ENCODE data around the gene CLDN7.

Gene CLDN7

DNA sequence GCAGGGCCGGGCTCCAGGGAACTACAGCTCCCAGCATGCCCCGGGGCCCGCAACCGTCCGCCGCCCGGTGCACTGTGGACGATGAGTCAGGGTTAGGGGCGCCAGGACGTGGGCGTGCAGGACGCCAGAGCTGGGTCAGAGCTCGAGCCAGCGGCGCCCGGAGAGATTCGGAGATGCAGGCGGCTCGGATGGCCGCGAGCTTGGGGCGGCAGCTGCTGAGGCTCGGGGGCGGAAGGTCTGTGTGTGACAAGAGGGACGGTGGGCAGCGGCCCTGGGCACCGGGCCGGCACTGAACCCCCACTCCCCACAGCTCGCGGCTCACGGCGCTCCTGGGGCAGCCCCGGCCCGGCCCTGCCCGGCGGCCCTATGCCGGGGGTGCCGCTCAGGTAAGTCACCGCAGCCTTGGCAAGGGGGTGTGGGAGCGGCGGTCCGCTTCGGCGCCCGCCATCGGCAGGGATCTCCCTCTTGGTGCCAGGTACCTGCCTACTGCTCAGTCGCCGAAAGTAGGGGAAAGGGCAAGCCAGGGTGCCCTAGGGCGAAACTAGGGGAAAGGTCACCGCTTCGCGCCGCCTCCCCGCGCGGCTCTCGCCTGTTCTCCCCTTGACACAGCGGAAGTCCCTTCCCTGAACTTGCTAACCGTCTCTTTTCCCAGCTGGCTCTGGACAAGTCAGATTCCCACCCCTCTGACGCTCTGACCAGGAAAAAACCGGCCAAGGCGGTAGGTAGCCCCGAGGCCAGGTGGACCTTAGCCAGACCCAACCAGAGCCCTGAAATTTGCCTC lies 42.3 kb downstream of the CLDN7 start, which contains the start of the genes ACADVL and DLG4:
TSS of gene ACADVL (plus strand) at position 127 of the 781 bp plus-strand sequence. CDS start at position 174, 47 bp downstream.
TSS of gene DLG4 (minus strand) at position 25 of the 781 bp plus-strand sequence.
- DNase-seq (ENCODE audit: low read depth in 2 of 2), result peak; percentile 49 to 78

DNA sequence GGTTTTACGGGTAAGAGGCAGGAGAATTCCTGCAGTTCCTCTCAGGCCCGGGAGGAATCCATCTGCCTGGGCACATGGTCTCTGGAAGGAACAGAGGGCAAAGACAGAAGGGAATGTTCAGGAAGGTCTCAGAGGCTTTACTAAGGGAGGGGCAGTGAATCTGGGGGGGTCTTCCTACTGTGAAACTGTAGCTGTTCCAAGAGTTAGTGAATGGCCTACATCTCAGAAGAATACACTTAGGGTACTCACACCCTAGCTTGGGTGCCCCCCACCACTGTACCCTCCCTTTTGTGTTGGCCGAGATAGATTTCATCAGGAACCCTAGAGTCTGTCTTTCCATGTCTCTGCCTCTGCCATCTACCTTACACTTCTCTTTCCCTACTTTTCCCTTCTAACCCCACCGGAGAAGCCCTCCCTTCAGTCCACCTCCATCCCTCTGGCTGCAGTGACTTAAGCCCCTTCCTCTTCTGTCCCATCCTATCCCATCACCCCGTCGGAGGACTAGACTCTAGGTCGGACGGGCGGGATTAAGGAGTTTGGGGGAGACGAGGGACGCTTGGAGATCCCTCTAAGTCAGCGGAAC lies 43.0 kb downstream of the CLDN7 start:
- no peak for DNase-seq (ENCODE audit: low read depth in 2 of 2)

DNA sequence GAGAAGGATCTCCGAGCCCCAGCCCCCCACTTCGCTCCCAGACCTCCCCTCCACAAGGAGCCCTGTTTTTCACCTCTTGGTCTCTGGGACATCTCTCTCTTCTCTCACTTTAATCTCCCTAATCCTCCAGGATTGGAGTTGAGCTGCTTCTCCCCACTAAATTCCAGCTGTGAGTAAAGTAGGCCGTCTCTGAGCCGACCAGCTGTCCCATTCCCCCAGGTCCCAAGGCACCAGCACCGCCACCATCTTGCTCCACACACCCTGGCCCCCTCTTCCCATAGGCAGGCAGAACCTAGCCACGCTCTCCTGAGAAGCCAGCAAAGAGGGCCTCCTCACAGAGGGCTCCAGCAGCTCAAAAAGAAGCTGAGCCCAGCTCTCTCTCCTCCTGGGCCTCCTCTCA lies 43.5 kb downstream of the CLDN7 start:
- DNase-seq (ENCODE audit: low read depth in 2 of 2), result no peak

DNA sequence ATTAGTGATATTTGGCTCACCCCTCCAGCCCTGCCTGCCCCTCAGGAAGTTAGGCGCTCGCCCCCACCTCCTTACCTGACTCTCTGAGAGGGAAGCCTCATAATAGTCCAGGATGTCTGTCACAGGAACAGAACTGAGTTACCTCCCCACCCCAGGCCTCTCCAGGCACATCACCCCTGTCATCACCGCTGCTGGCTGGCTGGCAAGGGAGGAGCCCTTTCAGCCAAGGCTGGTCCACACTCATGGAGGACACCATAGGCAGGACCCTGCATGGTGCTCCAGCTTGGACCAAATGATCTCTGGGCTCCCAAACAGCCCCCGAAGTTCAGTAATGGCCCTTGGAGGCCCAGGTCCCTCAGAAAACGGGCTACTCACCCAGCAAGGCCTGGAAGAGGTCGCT lies 44.1 kb downstream of the CLDN7 start:
- DNase-seq (ENCODE audit: low read depth in 2 of 2), result no peak

DNA sequence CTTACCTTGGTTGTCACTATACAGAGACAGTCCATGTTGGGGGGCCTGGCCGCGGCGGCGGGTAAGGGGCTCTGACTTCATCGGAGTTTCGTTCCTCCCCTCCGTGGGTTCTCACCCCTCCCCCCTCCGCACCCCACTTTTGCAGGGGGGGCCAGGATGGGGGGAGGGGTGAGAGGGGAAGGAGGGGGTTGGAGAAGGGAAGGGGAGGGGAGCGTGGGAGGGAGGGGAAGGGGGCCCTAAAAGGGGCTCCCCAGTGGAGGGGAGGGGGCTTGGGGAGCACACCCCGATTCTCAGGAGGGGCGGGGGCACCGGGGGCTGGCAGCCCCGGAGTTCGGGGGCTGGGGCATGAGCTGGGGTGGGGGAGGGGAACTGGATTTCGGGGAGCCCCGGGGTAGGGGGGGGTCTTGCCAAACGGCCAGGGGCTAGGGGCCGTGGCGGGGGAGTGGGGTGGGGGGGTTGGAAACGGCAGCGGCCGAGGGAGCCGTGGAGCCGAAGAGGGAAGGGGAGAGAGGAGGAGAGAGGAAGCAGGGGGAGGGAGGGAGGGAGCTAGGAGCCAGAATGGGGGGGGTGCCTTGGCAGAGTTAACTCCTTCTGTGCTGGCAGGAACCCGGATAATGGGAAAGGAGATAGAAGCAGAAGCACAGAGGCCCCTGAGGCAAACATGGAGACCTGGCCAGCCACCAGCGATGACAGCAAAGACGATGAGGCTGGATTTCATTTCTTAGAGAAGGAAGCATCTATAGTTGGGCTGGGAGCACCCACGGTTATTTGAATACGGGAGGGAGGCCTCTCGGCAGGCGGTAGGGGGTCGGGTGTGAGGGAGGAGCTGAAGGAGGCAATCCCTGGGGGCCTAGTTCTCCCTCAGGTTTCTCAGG lies 44.9 kb downstream of the CLDN7 start:
- no peak for DNase-seq (ENCODE audit: low read depth in 2 of 2)

DNA sequence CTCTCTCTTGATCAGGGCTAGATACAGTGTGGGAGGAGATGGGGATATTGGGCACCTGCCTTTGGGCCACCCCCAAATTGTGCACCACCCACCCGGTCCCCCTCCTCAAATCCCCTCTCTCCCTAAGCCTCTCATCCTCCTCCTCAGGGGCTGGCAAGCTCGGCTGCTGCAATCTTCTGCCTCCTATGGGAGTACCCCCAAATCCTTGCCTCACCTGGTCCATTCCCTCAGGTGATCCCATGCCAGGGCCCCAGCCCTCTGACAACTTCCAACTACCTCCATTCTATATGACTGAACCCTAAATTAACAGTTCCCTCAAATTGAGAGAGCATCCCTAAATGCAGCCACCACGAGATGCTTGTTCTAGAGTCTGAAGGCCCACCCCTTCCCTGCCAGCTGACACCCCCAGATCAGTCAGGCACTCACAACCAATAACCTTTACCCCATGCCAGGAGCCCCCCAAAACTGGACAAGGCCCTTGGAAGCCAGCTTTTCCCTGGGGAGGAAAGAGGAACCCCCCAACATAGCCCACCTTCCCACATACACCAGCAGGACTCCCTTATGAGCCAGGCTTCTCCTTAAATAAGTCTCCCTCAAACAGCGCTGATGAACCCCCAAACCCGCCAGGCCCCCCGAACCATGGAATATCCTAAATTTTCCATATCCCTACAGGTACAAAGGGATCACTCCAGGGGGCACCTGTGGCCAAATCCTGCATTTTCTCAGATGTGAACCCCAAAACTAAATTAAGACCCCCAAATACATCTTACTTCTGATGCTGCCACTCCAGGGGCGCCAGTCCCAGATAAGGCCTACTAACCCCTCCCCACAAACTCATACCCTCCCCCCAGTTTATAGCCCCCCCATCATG lies 45.8 kb downstream of the CLDN7 start:
- no peak for DNase-seq (ENCODE audit: low read depth in 2 of 2)

DNA sequence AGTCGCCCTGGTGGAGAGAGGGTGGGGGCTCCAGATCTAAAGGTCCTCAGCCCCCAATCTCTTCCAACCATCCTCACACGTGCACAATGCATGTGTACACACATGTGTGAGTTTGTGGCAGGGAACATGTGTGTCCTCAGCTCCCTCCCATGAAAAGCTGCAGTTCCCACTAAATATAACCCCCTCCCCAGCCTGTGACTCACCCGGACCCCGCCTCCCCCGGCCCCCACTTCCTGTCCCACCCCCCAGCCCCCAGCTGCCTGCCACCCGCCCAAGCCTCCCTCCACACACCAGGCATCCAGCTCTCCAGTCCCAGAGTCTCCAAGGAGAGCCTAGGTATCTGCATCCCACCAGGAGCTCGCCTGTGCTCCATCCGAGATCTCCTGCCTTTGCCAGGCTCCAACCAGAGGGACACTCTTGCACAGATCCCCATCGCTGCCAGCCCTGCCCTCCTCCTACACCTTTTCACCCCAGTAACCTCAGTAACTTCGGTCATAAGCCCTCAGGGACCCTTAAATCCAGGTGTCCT lies 46.6 kb downstream of the CLDN7 start:
- DNase-seq (ENCODE audit: low read depth in 2 of 2), result no peak

DNA sequence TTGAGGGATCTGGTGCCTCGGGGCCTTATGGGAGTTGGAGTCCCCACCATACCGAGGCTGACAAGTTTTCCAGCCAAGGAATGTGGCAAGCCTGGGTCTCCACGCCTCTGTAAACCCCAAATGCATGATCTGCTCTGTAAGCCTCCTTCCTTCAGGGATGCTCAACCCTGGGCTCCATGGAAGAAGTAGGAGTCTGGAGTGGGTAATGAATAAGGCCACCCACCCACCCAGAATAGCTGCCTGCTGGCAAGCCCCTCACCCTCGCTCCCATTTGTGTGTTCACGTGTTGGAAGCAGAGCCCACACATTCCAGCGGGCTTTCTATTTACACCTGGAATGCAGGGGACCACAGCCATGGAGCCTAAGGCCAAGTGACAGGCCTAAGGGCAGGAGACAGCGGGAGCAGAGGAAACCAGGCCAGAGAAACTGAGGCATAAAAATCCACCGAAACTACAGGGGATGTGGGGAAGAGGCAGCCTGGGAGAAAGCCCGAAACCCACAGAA lies 47.1 kb downstream of the CLDN7 start:
- no peak for DNase-seq (ENCODE audit: low read depth in 2 of 2)

DNA sequence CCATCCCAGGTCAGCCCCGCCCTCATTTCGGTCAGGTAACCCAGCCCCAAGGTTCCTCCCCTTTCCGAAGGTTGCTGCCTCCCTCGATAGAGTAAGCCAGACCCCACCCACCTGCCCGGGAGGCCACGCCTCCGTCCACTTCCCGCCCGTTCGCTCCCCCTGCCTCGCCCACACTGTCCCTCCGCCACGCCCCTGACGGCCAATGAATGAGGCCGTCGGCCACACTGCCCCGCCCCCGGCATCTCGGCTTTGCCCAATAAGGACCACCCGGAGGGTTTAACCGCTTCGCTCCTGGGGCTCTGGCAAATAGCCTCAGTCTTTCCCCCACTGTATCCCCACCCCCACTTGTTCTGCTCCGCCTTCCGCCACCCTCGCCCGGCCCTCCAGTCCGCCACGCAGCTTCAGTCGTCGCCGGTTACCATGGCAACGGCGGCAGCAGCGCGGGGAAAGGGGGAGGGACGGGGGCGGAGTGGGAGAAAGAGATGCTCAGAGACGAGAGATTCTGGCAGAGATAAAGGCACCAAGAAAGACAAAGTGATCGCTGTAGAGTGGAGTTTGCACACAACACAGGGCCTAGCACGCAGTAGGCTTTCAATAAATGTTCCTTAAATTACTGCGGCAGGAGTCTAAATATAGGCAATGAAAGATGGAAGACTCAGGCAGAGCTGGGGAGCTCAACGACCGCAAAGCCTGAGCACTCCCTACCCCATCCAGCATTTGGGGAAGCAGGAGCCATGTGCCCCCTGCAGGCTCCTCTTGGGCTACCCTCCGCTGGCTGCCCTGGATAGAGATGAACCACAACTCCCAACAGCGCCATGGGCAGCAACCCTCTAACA lies 47.8 kb downstream of the CLDN7 start:
- peak; percentile 98 for DNase-seq (ENCODE audit: low read depth in 2 of 2)

DNA sequence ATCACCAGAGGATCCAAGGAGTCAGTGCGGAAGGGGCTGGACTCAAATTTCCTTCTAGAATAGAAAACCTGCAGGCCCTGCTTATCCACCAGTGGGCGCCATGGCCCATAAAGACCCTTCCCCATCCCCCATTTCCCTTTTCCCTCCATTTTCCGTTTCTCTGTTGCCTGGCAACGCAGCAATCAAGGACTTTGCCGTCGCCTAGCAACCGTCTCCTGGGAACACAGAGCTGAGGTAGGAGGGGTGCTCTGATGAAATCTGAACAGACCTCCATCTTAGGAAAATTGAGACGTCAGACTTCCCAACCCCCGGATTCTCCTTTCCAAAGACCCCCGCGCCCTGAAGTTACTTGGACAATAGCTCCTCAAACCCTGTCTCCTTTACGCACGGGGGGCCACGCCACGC lies 48.4 kb downstream of the CLDN7 start:
- peak in 1 of 2 donors; percentile 36 for DNase-seq (ENCODE audit: low read depth in 2 of 2)

DNA sequence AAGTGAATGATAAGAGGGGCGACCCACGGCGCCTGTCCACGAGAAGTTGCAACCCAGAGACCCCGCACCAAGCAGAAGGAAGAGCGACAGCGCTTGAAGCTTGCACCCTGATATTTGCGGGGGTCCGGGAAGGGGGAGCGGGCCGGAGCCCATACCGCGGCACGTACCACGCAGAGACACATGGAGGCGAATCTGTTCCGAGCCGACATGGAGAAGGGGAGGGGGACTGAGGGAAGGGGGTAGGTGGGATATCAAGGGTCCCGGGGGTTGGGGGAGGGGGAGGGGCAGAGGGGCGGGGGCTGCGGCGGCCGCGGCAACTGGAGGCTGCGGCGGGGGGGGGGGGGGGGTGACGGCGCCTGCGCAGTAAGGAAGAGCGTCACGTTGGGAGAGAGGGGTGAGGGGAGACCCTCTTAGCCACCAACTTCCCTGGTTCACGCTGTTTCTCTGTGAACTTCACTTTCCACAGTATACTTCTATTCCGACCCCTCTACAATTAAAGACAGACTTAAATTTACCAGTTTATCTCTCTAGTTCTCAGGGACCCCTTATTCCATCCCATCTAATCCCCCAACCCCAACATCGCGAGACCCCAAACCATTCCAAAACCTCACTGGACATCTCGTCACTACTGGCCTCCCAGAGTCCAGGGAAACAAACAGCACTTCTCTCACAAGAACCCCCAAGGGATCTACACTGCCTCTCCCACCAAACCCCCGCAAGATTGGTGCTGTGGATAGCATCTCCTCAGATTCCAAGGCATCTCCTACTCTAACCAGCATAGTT lies 50.6 kb downstream of the CLDN7 start:
- DNase-seq (ENCODE audit: low read depth in 2 of 2), result no peak

All from stimulated activated CD8-positive, alpha-beta memory T cell treated with anti-CD3 and anti-CD28 coated beads, Interleukin-7, amount 100 ng/mL, for 4 hours (primary cell).